ENCODE measurements around the gene ZNF485. TPM values are rescaled to one million over a fixed set of nuclear protein-coding genes. Genes with fewer than 3 reads are reported as not detected.
"Not testable (repeated sequence)": the region's sequence is repeated elsewhere in the genome, so short reads cannot be mapped to it uniquely, and the experiment has no call there.

The ZNF485 gene
- total RNA-seq, 1 experiment from 2014 or later, result 10.6 TPM

DNA sequence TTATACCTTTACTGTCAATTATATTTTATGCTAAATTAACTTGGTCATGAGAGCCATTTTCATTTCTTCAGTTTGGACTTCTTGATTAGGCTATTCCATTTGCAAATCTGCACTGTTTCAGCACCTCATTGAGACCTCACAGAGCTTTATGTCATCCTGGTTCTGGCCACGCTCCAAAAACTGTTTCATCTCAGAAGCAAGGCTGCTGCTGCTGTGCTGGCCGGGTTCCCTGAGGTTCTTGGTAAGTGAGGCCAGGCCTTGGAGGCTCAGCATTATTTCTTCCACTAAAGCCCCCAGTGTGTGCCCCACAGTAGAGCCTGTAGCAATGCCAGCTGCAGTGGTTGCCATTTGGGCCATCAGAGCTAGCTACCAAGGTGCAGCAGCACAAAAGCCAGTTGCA, 7.8 kb upstream of the ZNF485 start:
- Histone ChIP-seq H3K4me3 (ENCODE audit: low read depth in 2 of 2, low read length in 2 of 2) (no peak overlapping the region), H3K36me3 (ENCODE audit: control insufficient read depth, insufficient read depth, low read length) (no peaks in the 10 kb centered on the region), H3K27ac (ENCODE audit: low read length) (no peak overlapping the region), H3K4me1 (ENCODE audit: control insufficient read depth, insufficient read depth, low read length) (peaks cover 14% of the 10 kb centered on the region; the same call in 1 of the 2 replicates), H3K9me3 (ENCODE audit: control insufficient read depth, insufficient read depth, low read depth, low read length) (no peaks in the 10 kb centered on the region), H3K27me3 (ENCODE audit: control insufficient read depth, insufficient read depth, low read length) (no peaks in the 10 kb centered on the region)
- in situ Hi-C loops (cut with HindIII; ENCODE audit: low pct_unique_long_range_greater_than_20kb, low sequenced_read_pairs), result no loop called here
- CTCF ChIA-PET, result no interaction called here
- BruUV-seq (replicated peaks), result no TSS peak
- ATAC-seq (no peak), DNase-seq (ENCODE audit: low read depth, low spot score) (no peak)
- POLR2A ChIA-PET, result no interaction called here
- no peak for TF ChIP-seq TCF7L2 (IDR thresholded peaks at IDR 0.05; ENCODE audit: low read depth, low read length)
- TF ChIP-seq, protein P1, sequence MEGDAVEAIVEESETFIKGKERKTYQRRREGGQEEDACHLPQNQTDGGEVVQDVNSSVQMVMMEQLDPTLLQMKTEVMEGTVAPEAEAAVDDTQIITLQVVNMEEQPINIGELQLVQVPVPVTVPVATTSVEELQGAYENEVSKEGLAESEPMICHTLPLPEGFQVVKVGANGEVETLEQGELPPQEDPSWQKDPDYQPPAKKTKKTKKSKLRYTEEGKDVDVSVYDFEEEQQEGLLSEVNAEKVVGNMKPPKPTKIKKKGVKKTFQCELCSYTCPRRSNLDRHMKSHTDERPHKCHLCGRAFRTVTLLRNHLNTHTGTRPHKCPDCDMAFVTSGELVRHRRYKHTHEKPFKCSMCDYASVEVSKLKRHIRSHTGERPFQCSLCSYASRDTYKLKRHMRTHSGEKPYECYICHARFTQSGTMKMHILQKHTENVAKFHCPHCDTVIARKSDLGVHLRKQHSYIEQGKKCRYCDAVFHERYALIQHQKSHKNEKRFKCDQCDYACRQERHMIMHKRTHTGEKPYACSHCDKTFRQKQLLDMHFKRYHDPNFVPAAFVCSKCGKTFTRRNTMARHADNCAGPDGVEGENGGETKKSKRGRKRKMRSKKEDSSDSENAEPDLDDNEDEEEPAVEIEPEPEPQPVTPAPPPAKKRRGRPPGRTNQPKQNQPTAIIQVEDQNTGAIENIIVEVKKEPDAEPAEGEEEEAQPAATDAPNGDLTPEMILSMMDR (IDR thresholded peaks at IDR 0.05), result no peak
- intact Hi-C loops (cut with micrococcal nuclease; ENCODE audit: unreplicated experiment), result no loop called here

DNA sequence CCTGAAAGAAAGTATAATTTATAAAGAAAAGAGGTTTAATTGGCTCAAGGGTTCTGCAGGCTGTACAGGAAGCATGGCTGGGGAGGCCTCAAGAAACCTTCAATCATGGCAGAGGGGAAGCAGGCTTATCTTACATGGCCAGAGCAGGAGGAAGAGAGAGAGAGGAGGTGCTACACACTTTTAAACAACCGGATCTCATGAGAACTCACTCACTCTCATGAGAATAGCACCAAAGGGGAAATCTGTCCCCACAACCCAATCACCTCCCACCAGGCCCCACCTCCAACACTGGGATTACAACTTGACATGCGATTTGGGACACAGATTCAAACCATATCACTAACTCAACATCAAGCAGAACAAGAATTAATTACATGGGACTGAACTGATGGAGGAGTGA, 6.9 kb upstream of the ZNF485 start:
- BruUV-seq (replicated peaks), result no TSS peak
- Histone ChIP-seq H3K36me3 (ENCODE audit: control insufficient read depth, insufficient read depth, low read length) (no peaks in the 10 kb centered on the region), H3K27me3 (ENCODE audit: control insufficient read depth, insufficient read depth, low read length) (no peaks in the 10 kb centered on the region), H3K27ac (ENCODE audit: low read length) (no peak overlapping the region), H3K4me3 (ENCODE audit: low read depth in 2 of 2, low read length in 2 of 2) (no peak overlapping the region), H3K4me1 (ENCODE audit: control insufficient read depth, insufficient read depth, low read length) (peaks cover 14% of the 10 kb centered on the region; the same call in 1 of the 2 replicates), H3K9me3 (ENCODE audit: control insufficient read depth, insufficient read depth, low read depth, low read length) (no peaks in the 10 kb centered on the region)
- DNase-seq (ENCODE audit: low read depth, low spot score) (no peak), ATAC-seq (no peak)
- intact Hi-C loops (cut with micrococcal nuclease; ENCODE audit: unreplicated experiment) (no loop called here), in situ Hi-C loops (cut with HindIII; ENCODE audit: low pct_unique_long_range_greater_than_20kb, low sequenced_read_pairs) (no loop called here)
- TF ChIP-seq, protein P1 (IDR thresholded peaks at IDR 0.05), result no peak
- TF ChIP-seq SIN3A (IDR thresholded peaks at IDR 0.05; ENCODE audit: borderline replicate concordance, insufficient read depth, low read depth, low read length) (no peak), TCF7L2 (IDR thresholded peaks at IDR 0.05; ENCODE audit: low read depth, low read length) (no peak), POLR2AphosphoS5 (IDR thresholded peaks at IDR 0.05; ENCODE audit: low read depth, low read length) (no peak)
- TF ChIP-seq, protein P2, sequence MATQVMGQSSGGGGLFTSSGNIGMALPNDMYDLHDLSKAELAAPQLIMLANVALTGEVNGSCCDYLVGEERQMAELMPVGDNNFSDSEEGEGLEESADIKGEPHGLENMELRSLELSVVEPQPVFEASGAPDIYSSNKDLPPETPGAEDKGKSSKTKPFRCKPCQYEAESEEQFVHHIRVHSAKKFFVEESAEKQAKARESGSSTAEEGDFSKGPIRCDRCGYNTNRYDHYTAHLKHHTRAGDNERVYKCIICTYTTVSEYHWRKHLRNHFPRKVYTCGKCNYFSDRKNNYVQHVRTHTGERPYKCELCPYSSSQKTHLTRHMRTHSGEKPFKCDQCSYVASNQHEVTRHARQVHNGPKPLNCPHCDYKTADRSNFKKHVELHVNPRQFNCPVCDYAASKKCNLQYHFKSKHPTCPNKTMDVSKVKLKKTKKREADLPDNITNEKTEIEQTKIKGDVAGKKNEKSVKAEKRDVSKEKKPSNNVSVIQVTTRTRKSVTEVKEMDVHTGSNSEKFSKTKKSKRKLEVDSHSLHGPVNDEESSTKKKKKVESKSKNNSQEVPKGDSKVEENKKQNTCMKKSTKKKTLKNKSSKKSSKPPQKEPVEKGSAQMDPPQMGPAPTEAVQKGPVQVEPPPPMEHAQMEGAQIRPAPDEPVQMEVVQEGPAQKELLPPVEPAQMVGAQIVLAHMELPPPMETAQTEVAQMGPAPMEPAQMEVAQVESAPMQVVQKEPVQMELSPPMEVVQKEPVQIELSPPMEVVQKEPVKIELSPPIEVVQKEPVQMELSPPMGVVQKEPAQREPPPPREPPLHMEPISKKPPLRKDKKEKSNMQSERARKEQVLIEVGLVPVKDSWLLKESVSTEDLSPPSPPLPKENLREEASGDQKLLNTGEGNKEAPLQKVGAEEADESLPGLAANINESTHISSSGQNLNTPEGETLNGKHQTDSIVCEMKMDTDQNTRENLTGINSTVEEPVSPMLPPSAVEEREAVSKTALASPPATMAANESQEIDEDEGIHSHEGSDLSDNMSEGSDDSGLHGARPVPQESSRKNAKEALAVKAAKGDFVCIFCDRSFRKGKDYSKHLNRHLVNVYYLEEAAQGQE (IDR thresholded peaks at IDR 0.05; ENCODE audit: insufficient read depth in 1 of 2, low read depth in 2 of 2, low read length in 1 of 2), result no peak
- ChIA-PET POLR2A (no interaction called here), CTCF (no interaction called here)

DNA sequence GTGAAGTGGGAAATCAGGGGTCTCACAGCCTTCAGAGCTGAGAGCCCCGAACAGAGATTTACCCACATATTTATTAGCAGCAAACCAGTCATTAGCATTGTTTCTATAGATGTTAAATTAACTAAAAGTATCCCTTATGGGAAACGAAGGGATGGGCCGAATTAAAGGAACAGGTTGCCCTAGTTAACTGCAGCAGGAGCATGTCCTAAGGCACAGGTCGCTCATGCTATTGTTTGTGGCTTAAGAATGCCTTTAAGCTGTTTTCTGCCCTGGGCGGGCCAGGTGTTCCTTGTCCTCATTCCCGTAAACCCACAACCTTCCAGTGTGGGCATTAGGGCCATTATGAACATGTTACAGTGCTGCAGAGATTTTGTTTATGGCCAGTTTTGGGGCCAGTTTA, 4.7 kb upstream of the ZNF485 start:
- H3K4me3 ChIP-seq (ENCODE audit: low read depth in 2 of 2, low read length in 2 of 2); intact Hi-C loops (cut with micrococcal nuclease; ENCODE audit: unreplicated experiment); H3K27me3 ChIP-seq (ENCODE audit: control insufficient read depth, insufficient read depth, low read length); H3K4me1 ChIP-seq (ENCODE audit: control insufficient read depth, insufficient read depth, low read length); DNase-seq (ENCODE audit: low read depth, low spot score); in situ Hi-C loops (cut with HindIII; ENCODE audit: low pct_unique_long_range_greater_than_20kb, low sequenced_read_pairs); BruUV-seq (replicated peaks); H3K27ac ChIP-seq (ENCODE audit: low read length); POLR2A ChIA-PET; ATAC-seq; H3K9me3 ChIP-seq (ENCODE audit: control insufficient read depth, insufficient read depth, low read depth, low read length); H3K36me3 ChIP-seq (ENCODE audit: control insufficient read depth, insufficient read depth, low read length): not testable (repeated sequence)
- CTCF ChIA-PET, result interaction anchor here (0.6 kb wide), 1 partner anchor 185 kb away, joined by 4 read pairs; no protein-coding TSS in a partner anchor

All from Panc1 (cell line).